Gastroesophageal sphincter (tissue), 3 donors: ENCODE data around the gene PTK7.

Experiments
- CTCF ChIP-seq, 4 experiments: fragments of 200-600 bp in 2 of 4; fragments of 450-650 bp in 2 of 4; sonication (generic) in 1 of 4; IDR thresholded peaks; one replicate each; pipeline ENCODE4 v1.5.1; 2017 to 2019; ENCODE audit warnings: antibody characterized with exemption in 4 of 4, mild to moderate bottlenecking in 2 of 4, moderate library complexity in 2 of 4
- EP300 ChIP-seq: sonication (generic); formaldehyde crosslinking; IDR thresholded peaks from one replicate; pipeline ENCODE4 v1.6.1; 2017; ENCODE audit warnings: antibody characterized with exemption, mild to moderate bottlenecking
- POLR2A ChIP-seq, 2 donors: fragments of 450-650 bp; IDR thresholded peaks; one replicate each; pipeline ENCODE4 v1.6.1; 2017; ENCODE audit warnings: antibody characterized with exemption in 2 of 2, mild to moderate bottlenecking in 2 of 2, moderate library complexity in 1 of 2
- POLR2AphosphoS5 ChIP-seq: sonication (generic); formaldehyde crosslinking; IDR thresholded peaks from one replicate; pipeline ENCODE4 v1.6.1; 2017; ENCODE audit warnings: antibody characterized with exemption

GRCh38 chr6:43033496-43034189 is 42.5 kb upstream of the PTK7 start:
- TF ChIP-seq CTCF (IDR thresholded peaks at IDR 0.05), result no peak
- no peak for TF ChIP-seq POLR2AphosphoS5
- no peak for TF ChIP-seq POLR2A (IDR thresholded peaks at IDR 0.05)
- TF ChIP-seq EP300, result no peak
